Neural crest cell (in vitro differentiated cells): ENCODE results near the gene GFOD1. TPM values are rescaled to one million over a fixed set of nuclear protein-coding genes. Genes with fewer than 3 reads are reported as not detected.

Experiments
- DNase-seq: peaks from one replicate; pipeline ENCODE4 v3.0.0; 2021; ENCODE audit warnings: low read depth, mixed read lengths, low spot score
- H3K27ac Mint-ChIP-seq: one replicate; pipeline ENCODE4 v1.8.0; 2021; ENCODE audit warnings: mild to moderate bottlenecking, mixed read lengths; ENCODE audit not compliant: unreplicated experiment
- H3K27me3 Mint-ChIP-seq: 2 replicates; pipeline ENCODE4 v1.8.0; 2021; ENCODE audit warnings: low read depth, mild to moderate bottlenecking, mixed read lengths
- H3K36me3 Mint-ChIP-seq: 2 replicates; pipeline ENCODE4 v1.8.0; 2021; ENCODE audit warnings: low read depth, mild to moderate bottlenecking, mixed read lengths
- H3K4me1 Mint-ChIP-seq: 2 replicates; pipeline ENCODE4 v1.8.0; 2021; ENCODE audit warnings: mixed read lengths
- H3K4me3 Mint-ChIP-seq: one replicate; pipeline ENCODE4 v1.8.0; 2021; ENCODE audit warnings: mild to moderate bottlenecking, mixed read lengths
- H3K9me3 Mint-ChIP-seq: 2 replicates; pipeline ENCODE4 v1.8.0; 2021; ENCODE audit warnings: mixed read lengths
- total RNA-seq: library from RNA; stranded (reverse); gene quantifications from 2 replicates; pipeline ENCODE4 v1.2.1, GENCODE V29; 2021
- TF ChIP-seq, protein P1 (sequence below): fragments of 200-600 bp; sonication (generic); conservative IDR thresholded peaks from 2 replicates; pipeline ENCODE4 v1.5.0; 2021; ENCODE audit warnings: antibody characterized with exemption, mild to moderate bottlenecking

Gene GFOD1
- total RNA-seq, 1 donor from 2014 or later, result 2.2 TPM

GRCh38 chr6:13417431-13417830 is 70.0 kb downstream of the GFOD1 start:
- H3K4me3 Mint-ChIP-seq, result no peak overlapping the region
- H3K27me3 Mint-ChIP-seq, result no peaks in the 10 kb centered on the region
- peaks cover 19% of the 10 kb centered on the region for H3K4me1 Mint-ChIP-seq
- H3K9me3 Mint-ChIP-seq, result no peaks in the 10 kb centered on the region
- H3K27ac Mint-ChIP-seq, result no peak overlapping the region
- H3K36me3 Mint-ChIP-seq, result no peaks in the 10 kb centered on the region
- no peak for DNase-seq
- TF ChIP-seq, protein P1, sequence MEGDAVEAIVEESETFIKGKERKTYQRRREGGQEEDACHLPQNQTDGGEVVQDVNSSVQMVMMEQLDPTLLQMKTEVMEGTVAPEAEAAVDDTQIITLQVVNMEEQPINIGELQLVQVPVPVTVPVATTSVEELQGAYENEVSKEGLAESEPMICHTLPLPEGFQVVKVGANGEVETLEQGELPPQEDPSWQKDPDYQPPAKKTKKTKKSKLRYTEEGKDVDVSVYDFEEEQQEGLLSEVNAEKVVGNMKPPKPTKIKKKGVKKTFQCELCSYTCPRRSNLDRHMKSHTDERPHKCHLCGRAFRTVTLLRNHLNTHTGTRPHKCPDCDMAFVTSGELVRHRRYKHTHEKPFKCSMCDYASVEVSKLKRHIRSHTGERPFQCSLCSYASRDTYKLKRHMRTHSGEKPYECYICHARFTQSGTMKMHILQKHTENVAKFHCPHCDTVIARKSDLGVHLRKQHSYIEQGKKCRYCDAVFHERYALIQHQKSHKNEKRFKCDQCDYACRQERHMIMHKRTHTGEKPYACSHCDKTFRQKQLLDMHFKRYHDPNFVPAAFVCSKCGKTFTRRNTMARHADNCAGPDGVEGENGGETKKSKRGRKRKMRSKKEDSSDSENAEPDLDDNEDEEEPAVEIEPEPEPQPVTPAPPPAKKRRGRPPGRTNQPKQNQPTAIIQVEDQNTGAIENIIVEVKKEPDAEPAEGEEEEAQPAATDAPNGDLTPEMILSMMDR, result no peak

DNA sequence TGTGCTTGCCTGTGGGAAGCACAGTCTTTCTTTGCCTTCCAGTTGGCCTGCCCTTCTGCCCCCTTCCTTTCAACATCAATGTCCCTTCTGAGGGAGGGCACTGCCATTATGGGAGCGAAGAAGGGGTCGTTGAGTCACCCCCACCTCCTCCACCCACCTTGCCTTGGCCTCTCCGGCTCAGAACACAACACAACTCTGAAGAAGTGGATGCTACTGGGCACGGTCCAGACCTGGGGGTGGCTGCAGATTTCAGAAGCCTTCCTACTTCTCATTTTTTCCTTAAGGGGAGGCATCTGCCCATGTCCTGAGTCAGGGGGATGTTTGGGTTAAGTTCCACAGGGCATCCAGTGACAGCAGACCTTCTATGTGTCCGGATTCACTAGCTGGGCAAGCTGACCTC is 72.1 kb downstream of the GFOD1 start:
- Mint-ChIP-seq H3K4me1 (no peaks in the 10 kb centered on the region), H3K27ac (no peak overlapping the region), H3K9me3 (no peaks in the 10 kb centered on the region), H3K36me3 (no peaks in the 10 kb centered on the region), H3K27me3 (no peaks in the 10 kb centered on the region), H3K4me3 (no peak overlapping the region)
- TF ChIP-seq, protein P1, result no peak
- no peak for DNase-seq

- Mint-ChIP-seq H3K4me1 (no peaks in the 10 kb centered on the region), H3K9me3 (no peaks in the 10 kb centered on the region), H3K36me3 (no peaks in the 10 kb centered on the region), H3K4me3 (no peak overlapping the region), H3K27me3 (no peaks in the 10 kb centered on the region), H3K27ac (no peak overlapping the region)
- TF ChIP-seq, protein P1, result no peak
- DNase-seq, result no peak
Measured at GRCh38 chr6:13413900-13414555, 73.4 kb downstream of the GFOD1 start.

GRCh38 chr6:13413466-13413862 is 73.9 kb downstream of the GFOD1 start:
- H3K27ac Mint-ChIP-seq, result no peak overlapping the region
- DNase-seq, result no peak
- no peaks in the 10 kb centered on the region for H3K4me1 Mint-ChIP-seq

DNA sequence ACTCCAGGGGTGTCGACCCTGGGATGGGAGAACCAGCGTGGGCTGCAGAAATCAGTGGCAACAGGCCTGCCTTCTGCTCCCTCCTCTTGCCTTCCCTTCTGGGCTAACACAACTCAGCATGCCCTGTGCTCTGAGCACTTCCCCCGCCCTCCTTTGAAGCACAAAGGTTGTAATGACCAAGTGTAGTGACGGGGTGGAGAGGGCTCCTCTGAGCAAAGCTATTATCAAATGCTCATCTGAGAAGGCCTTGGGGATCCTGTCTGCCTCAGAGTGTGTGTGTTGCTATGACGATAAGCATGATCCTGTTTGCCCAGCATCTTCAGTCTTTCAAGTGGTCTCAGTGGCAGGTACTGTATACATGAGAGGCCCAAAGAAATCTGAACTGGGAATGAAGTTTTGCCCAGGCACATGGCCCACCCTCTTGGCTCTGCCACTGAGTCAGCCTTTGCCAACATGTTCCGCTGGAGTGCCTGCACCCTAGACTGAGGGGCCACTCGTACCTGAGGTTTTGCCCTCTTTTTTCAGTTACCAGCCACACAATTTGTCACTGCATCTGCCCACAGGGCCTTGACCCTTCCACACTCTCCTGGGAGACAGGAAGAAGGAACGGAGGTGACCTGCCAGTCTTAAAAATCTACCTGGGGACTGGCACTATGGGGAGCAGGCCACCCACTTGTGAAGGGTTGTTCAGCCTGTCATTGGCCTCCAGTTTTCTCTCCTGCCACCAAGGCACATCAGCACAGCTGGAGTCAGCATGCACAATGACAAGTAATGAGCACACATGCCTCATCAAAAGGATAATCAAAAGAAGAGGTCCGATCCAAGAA is 74.5 kb downstream of the GFOD1 start:
- Mint-ChIP-seq H3K27me3 (no peaks in the 10 kb centered on the region), H3K4me3 (no peak overlapping the region), H3K36me3 (no peaks in the 10 kb centered on the region), H3K27ac (no peak overlapping the region), H3K9me3 (no peaks in the 10 kb centered on the region), H3K4me1 (peaks cover 4% of the 10 kb centered on the region)
- no peak for DNase-seq
- TF ChIP-seq, protein P1, result no peak

More at GRCh38 chr6:13413466-13413862, 73.9 kb downstream of the GFOD1 start:
- Mint-ChIP-seq H3K9me3 (no peaks in the 10 kb centered on the region), H3K4me3 (no peak overlapping the region), H3K27me3 (no peaks in the 10 kb centered on the region), H3K36me3 (no peaks in the 10 kb centered on the region)
- TF ChIP-seq, protein P1, result no peak
